Astrocyte of the hippocampus (primary cell): ENCODE data around the gene ID4.

Source experiments
- DNase-seq: peaks from one replicate; pipeline ENCODE4 v3.0.0; 2011; ENCODE audit warnings: low read depth, low spot score

Gene ID4

DNA sequence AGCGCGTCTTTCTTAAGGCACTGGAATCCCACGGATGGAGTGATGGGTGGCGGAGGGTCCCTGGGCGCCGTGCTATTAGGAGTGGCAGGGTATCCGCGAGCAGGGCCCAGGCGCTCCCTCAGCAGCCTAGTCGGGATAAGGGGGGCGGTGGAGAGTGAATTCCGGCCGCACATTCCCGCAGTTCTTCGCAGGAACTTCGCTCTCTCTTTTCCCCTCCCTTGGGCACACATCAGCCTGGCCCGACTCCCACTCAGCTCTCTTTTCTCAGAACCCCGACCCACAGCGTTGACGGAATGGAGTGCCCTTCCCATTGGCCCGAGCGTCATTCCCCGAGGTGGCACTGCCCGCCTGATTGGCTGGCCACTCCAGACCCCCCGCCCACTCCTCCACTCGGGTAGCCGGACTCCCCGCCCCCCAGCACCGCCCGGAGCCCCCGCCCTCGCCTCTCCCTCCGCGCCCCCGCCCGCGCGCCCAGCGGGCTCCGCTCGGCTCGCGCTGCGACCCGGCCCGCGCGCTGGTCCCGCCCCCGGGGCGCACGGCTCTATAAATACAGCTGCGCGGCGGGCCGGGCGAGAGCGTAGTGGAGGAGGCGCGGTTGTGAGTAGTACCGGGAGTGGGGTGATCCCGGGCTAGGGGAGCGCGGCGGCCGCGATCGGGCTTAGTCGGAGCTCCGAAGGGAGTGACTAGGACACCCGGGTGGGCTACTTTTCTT, at the start of gene ID4:
Gene ID4 (plus strand): TSS at position 572 of the 712 bp plus-strand sequence. CDS start 385 bp downstream, outside the sequence.
- peak; percentile 99 for DNase-seq

- no peak for DNase-seq
Observed at GRCh38 chr6:19788686-19789085, 48.5 kb upstream of the ID4 start.

GRCh38 chr6:19789100-19789803, 47.9 kb upstream of the ID4 start:
- DNase-seq: no peak

GRCh38 chr6:19791267-19791666, 45.9 kb upstream of the ID4 start:
- no peak for DNase-seq

- no peak for DNase-seq
Observed at GRCh38 chr6:19795211-19795610, 42.0 kb upstream of the ID4 start.

DNA sequence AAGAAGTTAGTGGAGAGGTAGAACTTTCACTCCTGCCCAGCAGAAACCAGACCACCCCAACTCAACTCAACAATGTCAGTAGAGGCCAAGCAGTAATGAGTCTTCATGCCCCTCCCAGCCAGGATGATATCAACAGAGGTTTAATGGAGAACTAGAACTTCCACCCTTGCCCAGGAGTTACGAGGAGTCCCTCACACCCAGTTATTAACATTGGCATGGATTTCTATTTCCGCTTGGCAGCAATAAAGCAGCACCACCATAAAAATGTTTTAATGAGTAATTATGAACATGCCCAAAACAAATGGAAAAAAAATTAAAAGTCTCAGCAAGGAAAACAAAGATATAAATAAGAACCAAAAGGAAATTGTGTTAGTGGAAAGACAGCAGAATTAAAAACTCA, 40.7 kb upstream of the ID4 start:
- DNase-seq: no peak

GRCh38 chr6:19798362-19798761, 38.8 kb upstream of the ID4 start:
- DNase-seq: no peak

- DNase-seq: no peak
Observed at GRCh38 chr6:19802656-19803055, 34.5 kb upstream of the ID4 start.

DNA sequence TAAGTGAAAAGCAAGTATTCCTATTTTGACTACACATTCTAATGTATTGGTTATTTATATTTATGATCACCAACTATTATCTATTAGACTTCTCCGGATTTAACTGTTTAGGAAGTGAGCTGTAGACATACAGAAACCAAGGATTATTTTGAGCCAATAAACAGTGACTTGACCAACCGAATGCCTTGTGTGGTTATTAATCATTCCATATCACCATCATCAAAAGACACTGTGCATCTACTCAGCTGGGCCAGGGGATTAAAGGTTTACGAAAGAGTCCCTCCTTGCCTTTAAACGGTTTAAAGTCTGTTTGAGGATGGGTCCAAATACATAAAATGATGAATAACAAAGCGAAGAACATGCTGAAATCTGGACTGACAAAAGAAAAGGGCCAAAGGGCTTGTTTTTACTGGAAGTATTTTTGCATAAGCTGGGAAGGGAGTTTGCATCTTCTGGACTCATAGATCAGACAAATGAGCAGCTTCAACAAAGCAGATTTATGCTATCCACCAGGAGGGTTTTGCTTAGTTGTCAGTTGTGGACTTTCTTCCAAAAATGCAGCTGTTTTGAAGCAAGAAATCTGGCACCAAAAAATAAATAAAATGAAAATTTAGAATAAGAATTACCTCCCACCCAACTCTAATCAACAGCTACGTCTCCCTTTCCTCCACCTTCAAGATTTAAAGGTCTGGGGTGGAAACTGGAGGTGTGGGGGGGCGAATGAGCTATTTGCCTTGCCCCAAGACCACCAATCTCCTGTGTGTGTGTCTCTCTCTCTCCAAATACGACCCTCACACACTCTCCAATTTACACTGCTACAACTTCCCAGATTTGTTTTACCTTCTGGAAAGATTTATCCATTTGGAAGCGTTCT, 33.6 kb upstream of the ID4 start:
- peak; percentile 35 for DNase-seq

GRCh38 chr6:19804205-19805128, 32.7 kb upstream of the ID4 start:
- peak; percentile 100 for DNase-seq

GRCh38 chr6:19805129-19805481, 32.1 kb upstream of the ID4 start:
- DNase-seq: no peak

- DNase-seq: no peak
Observed at GRCh38 chr6:19806971-19807396, 30.2 kb upstream of the ID4 start.

DNA sequence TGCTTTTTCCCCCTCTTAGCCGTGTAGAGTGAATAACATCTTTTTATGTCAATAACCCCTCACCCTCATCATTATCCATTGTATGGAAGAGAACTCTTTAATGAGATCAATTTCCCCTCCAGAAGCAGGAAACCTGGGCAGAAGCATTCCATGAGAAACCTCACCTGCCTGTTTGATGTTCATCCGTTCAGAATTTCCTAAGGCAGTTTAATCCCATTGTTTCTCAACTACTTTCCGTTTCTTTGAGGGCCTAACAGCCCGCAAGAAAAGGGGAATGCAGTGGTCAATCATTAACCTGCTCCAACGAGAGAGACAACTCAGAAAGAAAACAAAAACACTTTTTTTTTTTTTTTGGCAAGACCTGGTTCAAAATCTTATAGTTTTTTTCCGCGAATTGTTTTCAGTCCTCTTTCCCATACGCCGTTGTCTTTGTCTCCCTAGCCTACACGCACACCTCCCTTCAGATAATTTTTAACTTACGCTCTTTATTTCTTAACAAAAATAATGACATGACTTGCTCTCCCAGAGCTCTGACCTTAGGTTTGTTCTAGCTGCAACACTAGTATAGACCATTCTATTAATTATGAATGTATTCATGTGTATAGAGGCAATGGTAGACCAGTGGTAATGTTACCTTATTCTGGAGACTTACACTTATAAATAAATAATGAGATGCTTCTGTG, 25.6 kb upstream of the ID4 start:
- no peak for DNase-seq

- DNase-seq: peak; percentile 53
Observed at GRCh38 chr6:19812512-19813119, 24.6 kb upstream of the ID4 start.

GRCh38 chr6:19818805-19819204, 18.4 kb upstream of the ID4 start:
- DNase-seq: no peak

DNA sequence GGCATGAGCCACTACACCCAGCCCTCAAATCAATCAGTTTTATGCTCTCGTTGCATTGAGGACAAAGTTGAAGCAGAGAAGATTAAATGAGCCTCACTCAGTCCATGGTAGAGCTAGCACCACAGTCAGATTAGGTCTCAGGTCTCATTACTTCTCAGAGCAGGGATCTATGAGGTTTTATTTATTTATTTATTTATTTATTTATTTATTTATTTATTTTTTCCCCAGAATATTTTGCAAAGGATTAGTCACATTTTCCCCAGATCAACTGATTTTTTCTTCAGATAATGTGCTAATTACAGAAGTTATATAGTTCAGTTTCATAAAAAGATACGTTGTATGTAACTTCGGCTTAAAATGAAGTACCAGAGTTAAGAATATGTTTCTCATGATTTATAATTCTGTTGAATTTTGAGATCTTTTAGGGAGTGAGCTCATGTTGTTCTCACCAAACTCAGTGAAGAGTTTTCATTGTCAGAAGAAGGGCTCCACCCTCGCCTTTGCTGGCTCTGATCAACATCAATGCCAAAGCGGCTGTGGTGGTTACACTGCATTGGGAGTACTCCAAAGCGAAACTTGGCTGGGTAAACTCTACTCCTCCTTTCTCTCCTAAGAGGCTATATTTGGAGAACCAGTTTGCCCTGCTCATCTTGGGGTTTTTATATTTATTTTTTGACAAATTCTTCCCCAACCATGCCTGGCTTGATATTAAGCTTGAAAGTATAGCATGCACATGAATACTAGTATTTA, 12.9 kb upstream of the ID4 start:
- DNase-seq: no peak

DNA sequence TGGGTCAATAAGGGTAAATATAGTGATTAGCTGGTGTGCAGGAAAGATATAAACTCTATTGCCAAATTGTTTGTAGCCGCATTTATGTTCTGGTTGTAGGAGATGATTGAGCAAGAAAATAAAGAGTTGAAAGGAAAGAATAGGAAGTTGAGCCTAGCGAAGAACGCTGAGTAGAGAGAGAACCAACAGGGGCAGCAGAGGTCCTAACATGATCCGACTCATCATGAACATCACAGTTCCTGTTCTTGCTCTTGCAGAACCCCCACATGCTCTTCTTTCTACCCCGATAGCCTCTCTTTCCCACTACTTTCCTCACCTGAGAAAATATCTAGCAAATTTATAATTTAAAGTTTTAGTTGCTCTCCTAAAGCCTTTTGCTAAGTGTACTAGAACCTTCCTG, 9.9 kb upstream of the ID4 start:
- no peak for DNase-seq

- no peak for DNase-seq
Observed at GRCh38 chr6:19827903-19828302, 9.3 kb upstream of the ID4 start.

DNA sequence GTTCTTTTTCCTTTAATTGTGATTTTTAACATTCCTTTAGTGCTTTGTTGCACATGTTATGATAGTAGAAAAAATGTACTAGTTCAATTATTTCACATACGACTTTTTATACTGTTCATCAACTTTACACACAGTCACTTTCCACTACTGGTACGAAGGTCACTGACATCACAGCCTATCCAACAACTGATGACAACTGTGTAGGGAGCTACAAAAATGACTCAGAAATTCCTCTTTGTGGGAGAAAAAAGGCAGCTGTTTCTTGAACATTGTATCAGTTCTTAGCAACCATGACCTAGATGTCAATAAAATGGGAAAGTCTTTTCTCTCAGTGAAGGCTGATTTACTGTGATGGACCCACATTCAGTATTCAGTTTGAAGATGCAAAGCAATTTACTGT, 7.0 kb upstream of the ID4 start:
- peak; percentile 36 for DNase-seq

- no peak for DNase-seq
Observed at GRCh38 chr6:19831358-19831757, 5.8 kb upstream of the ID4 start.
